Osteocyte (in vitro differentiated cells): Measurements from ENCODE around the gene GRIA1. TPM values are rescaled to one million over a fixed set of nuclear protein-coding genes. Genes with fewer than 3 reads are reported as not detected.

Source experiments
- DNase-seq: peaks from one replicate; pipeline ENCODE4 v3.0.0; 2021; ENCODE audit warnings: mixed read lengths; ENCODE audit not compliant: unreplicated experiment; ENCODE audit errors: extremely low spot score
- H3K27ac Mint-ChIP-seq: one replicate; pipeline ENCODE4 v1.8.0; 2021; ENCODE audit warnings: mild to moderate bottlenecking, mixed read lengths; ENCODE audit not compliant: unreplicated experiment
- H3K27me3 Mint-ChIP-seq: one replicate; pipeline ENCODE4 v1.8.0; 2021; ENCODE audit warnings: mixed read lengths; ENCODE audit not compliant: unreplicated experiment
- H3K36me3 Mint-ChIP-seq: one replicate; pipeline ENCODE4 v1.8.0; 2021; ENCODE audit warnings: mixed read lengths; ENCODE audit not compliant: unreplicated experiment
- H3K4me1 Mint-ChIP-seq: one replicate; pipeline ENCODE4 v1.8.0; 2021; ENCODE audit warnings: mixed read lengths; ENCODE audit not compliant: unreplicated experiment
- H3K4me3 Mint-ChIP-seq: one replicate; pipeline ENCODE4 v1.8.0; 2021; ENCODE audit warnings: mild to moderate bottlenecking, moderate library complexity, mixed read lengths; ENCODE audit not compliant: unreplicated experiment
- H3K9me3 Mint-ChIP-seq: one replicate; pipeline ENCODE4 v1.8.0; 2021; ENCODE audit warnings: mixed read lengths; ENCODE audit not compliant: unreplicated experiment
- CTCF ChIP-seq: fragments of 200-600 bp; sonication (generic); IDR thresholded peaks from 2 replicates; pipeline ENCODE4 v1.5.0; 2021; ENCODE audit warnings: antibody characterized with exemption, mild to moderate bottlenecking, moderate library complexity
- total RNA-seq: library from RNA; stranded (reverse); gene quantifications from 2 replicates; pipeline ENCODE4 v1.2.1, GENCODE V29; 2021

Gene GRIA1
- total RNA-seq, 1 donor from 2014 or later = 48.8 TPM

DNA sequence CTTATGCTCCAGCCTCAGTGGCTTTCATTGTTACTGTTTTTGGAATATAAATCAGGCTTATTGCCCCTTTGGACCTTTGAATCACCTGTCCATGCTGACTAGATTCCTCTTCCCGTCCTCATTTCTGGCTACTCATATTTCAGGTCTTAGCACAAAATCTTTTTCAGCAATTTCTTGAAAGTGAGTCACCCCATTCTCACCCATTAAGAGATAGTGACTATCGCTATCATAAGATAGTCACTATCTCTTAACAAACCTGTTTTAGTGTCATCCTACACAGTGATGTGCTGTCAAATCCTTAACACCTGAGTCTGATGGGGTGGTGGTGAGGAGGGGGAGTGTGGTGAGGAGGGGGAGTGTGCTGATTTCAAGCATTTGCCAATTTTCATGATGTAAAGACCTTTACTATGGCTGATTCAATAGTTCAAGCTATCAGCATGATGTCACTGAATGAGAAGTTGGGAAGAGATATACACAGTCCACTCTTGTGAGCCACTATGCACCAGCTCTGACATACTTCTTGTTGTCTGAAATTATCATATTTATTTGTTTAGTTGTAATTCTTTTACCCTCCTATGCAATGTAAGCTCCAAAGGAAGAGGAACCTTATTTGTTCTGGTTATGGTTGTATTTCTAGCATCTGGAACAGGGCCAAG is 95.3 kb downstream of the GRIA1 start:
- peak overlapping the region; percentile 29 for H3K27ac Mint-ChIP-seq
- no peaks in the 10 kb centered on the region for H3K27me3 Mint-ChIP-seq
- peaks cover 34% of the 10 kb centered on the region for H3K4me1 Mint-ChIP-seq
- H3K36me3 Mint-ChIP-seq = no peaks in the 10 kb centered on the region
- no peak for TF ChIP-seq CTCF
- H3K4me3 Mint-ChIP-seq = no peak overlapping the region
- no peak for DNase-seq
- no peaks in the 10 kb centered on the region for H3K9me3 Mint-ChIP-seq

DNA sequence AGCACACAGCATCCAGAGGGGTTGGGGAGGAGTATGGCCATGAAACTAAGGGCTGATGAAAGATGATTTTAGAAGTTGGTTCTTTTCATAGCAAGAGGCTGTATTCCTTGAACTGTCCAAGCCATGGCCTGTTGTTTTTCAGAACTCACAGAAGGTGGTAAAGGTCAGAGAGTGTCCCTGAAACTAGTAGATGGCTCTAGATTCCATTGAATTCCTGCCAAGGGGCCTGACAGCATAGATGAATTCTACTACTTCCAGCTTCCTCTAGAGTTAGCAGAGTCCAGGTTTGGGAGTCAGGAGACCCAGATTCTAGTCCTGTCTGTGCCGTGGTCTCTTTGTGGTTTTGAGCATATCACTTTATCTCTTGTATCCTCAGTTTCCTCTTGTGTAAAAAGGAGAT is 101.6 kb downstream of the GRIA1 start:
- Mint-ChIP-seq H3K9me3 (peaks cover 7% of the 10 kb centered on the region), H3K27ac (peak overlapping the region; percentile 25), H3K27me3 (no peaks in the 10 kb centered on the region), H3K4me3 (no peak overlapping the region), H3K36me3 (no peaks in the 10 kb centered on the region), H3K4me1 (peaks cover 10% of the 10 kb centered on the region)
- DNase-seq = no peak
- no peak for TF ChIP-seq CTCF

DNA sequence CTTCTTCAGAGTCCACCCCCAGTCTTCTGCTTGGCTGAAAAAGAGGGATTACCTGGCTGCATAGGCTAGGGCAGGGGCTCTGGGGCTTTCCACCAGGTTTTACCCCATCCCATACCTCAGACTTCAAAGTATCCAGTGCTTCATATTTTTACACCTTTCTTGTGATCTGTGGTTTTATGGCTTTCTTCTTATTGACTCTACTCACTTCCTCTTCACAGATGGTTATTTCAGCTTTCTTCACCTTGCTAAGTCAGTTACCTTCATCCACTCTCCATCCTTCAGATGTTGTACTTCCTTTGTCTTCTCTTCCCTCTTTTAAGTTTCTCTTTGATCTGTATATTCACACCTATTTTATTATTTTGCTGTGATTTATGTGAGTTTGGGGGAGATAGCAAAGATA is 104.3 kb downstream of the GRIA1 start:
- Mint-ChIP-seq H3K27ac (no peak overlapping the region), H3K4me3 (no peak overlapping the region), H3K36me3 (peaks cover 3% of the 10 kb centered on the region), H3K9me3 (peaks cover 7% of the 10 kb centered on the region), H3K27me3 (no peaks in the 10 kb centered on the region), H3K4me1 (peaks cover 10% of the 10 kb centered on the region)
- TF ChIP-seq CTCF = no peak
- no peak for DNase-seq

DNA sequence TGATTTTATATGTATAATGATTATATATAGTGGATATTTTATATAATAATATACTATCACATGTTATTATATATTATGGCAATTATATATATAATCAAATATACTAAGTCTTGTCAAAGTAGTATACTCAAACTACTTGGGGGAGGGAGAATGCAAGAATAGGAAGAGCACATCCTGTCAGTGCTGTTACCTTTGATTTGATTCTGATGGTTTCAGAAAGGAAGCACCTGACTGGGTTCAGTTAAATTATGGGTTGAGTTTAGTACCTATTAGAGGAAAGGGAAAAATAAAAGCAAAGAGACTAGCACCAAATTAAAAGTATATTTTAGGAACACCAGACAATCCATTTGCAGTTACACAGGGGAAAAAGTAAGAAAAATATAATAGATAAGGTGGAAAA is 107.6 kb downstream of the GRIA1 start:
- H3K27me3 Mint-ChIP-seq = no peaks in the 10 kb centered on the region
- peaks cover 7% of the 10 kb centered on the region for H3K4me1 Mint-ChIP-seq
- no peak for TF ChIP-seq CTCF
- no peak for DNase-seq
- peaks cover 3% of the 10 kb centered on the region for H3K36me3 Mint-ChIP-seq
- peaks cover 7% of the 10 kb centered on the region for H3K9me3 Mint-ChIP-seq
- H3K27ac Mint-ChIP-seq = no peak overlapping the region
- no peak overlapping the region for H3K4me3 Mint-ChIP-seq

- H3K4me1 Mint-ChIP-seq = peaks cover 8% of the 10 kb centered on the region
- no peaks in the 10 kb centered on the region for H3K9me3 Mint-ChIP-seq
- no peak overlapping the region for H3K4me3 Mint-ChIP-seq
- H3K36me3 Mint-ChIP-seq = peaks cover 7% of the 10 kb centered on the region
- H3K27ac Mint-ChIP-seq = no peak overlapping the region
- no peak for TF ChIP-seq CTCF
- DNase-seq = no peak
- H3K27me3 Mint-ChIP-seq = no peaks in the 10 kb centered on the region
Observed at GRCh38 chr5:153601377-153601776, 110.9 kb downstream of the GRIA1 start.
